GM23248 (cell line): ENCODE measurements around the gene MTHFD1L. TPM values are rescaled to one million over a fixed set of nuclear protein-coding genes. Genes with fewer than 3 reads are reported as not detected.

Source experiments
- DNase-seq: peaks from one replicate; pipeline ENCODE4 v3.0.0-alpha.2; 2015
- H2AFZ ChIP-seq: fragments of 200-600 bp; sonication (generic); 2 replicates; pipeline ENCODE4 v1.6.1; 2016; ENCODE audit warnings: antibody characterized with exemption
- H3F3A ChIP-seq: fragments of 200-600 bp; sonication (generic); 2 replicates; pipeline ENCODE4 v1.6.1; 2016; ENCODE audit warnings: mild to moderate bottlenecking, antibody characterized with exemption, mixed run types; ENCODE audit not compliant: insufficient read depth
- H3K27ac ChIP-seq: fragments of 200-600 bp; sonication (generic); 2 replicates; pipeline ENCODE4 v1.5.1; 2016; ENCODE audit warnings: mild to moderate bottlenecking
- H3K27me3 ChIP-seq: fragments of 200-600 bp; sonication (generic); replicated peaks from 2 replicates; pipeline ENCODE4 v1.6.1; 2016; ENCODE audit warnings: mild to moderate bottlenecking; ENCODE audit not compliant: insufficient read depth
- H3K36me3 ChIP-seq: fragments of 200-600 bp; sonication (generic); 2 replicates; pipeline ENCODE4 v1.6.1; 2016; ENCODE audit warnings: low read depth, mild to moderate bottlenecking
- H3K4me1 ChIP-seq: fragments of 200-600 bp; sonication (generic); 2 replicates; pipeline ENCODE4 v1.6.1; 2016; ENCODE audit warnings: mild to moderate bottlenecking; ENCODE audit not compliant: insufficient read depth
- H3K4me2 ChIP-seq: fragments of 200-600 bp; sonication (generic); one replicate; pipeline ENCODE4 v1.6.1; 2016; ENCODE audit warnings: mild to moderate bottlenecking; ENCODE audit not compliant: unreplicated experiment
- H3K4me3 ChIP-seq: fragments of 200-600 bp; sonication (generic); 2 replicates; pipeline ENCODE4 v1.5.1; 2016; ENCODE audit warnings: mild to moderate bottlenecking
- H3K79me2 ChIP-seq: fragments of 200-600 bp; sonication (generic); 2 replicates; pipeline ENCODE4 v1.6.1; 2016; ENCODE audit warnings: mild to moderate bottlenecking; ENCODE audit not compliant: insufficient read depth
- H3K9ac ChIP-seq: fragments of 200-600 bp; sonication (generic); 2 replicates; pipeline ENCODE4 v1.6.1; 2016; ENCODE audit warnings: mild to moderate bottlenecking
- H3K9me2 ChIP-seq: fragments of 200-600 bp; sonication (generic); 2 replicates; pipeline ENCODE4 v1.6.1; 2016; ENCODE audit warnings: mixed run types, mild to moderate bottlenecking, moderate library complexity; ENCODE audit not compliant: insufficient read depth
- H3K9me3 ChIP-seq: fragments of 200-600 bp; sonication (generic); one replicate; pipeline ENCODE4 v1.6.1; 2017; ENCODE audit warnings: low read depth
- H4K20me1 ChIP-seq: fragments of 200-600 bp; sonication (generic); 2 replicates; pipeline ENCODE4 v1.6.0; 2016; ENCODE audit not compliant: insufficient read depth
- EZH2 ChIP-seq: fragments of 200-600 bp; sonication (generic); IDR thresholded peaks from 2 replicates; pipeline ENCODE4 v1.6.1; 2018; ENCODE audit warnings: antibody characterized with exemption, mild to moderate bottlenecking; ENCODE audit not compliant: insufficient read depth, poor library complexity, severe bottlenecking
- EZH2phosphoT487 ChIP-seq: fragments of 200-600 bp; sonication (generic); IDR thresholded peaks from 2 replicates; pipeline ENCODE4 v1.6.1; 2018; ENCODE audit warnings: antibody characterized with exemption, moderate library complexity, mild to moderate bottlenecking, low read depth; ENCODE audit not compliant: insufficient read depth
- WGBS, 2 experiments: methylation state at CpG; one replicate each; pipeline ENCODE4 v1.1.6; 2015 to 2017; ENCODE audit warnings: low lambda C conversion rate in 2 of 2, low coverage in 1 of 2; ENCODE audit errors: missing lambda C conversion rate in 2 of 2; 5-methylcytosine and 5-hydroxymethylcytosine counted together
- in situ Hi-C: fragments of 300-500 bp; cut with MboI; formaldehyde crosslinking; loops from 2 replicates; pipeline ENCODE4 v1.15.0; 2020
- polyA plus RNA-seq: library from polyadenylated mRNA; unstranded; fragments of >200 nt; fragmentation: Nextera tagmentation; extraction: Ambion mirVana; gene quantifications from 2 replicates; pipeline ENCODE4 v1.2.1, GENCODE V29; 2016
- total RNA-seq: library from RNA; depleted of rRNA; stranded (reverse); fragments of >200 nt; shearing (Covaris generic); gene quantifications from 2 replicates; pipeline ENCODE4 v1.2.3, GENCODE V29; 2014

Gene MTHFD1L
- total and polyA plus RNA-seq, 2 experiments from 2014 or later = 57.6 to 99.6 TPM

DNA sequence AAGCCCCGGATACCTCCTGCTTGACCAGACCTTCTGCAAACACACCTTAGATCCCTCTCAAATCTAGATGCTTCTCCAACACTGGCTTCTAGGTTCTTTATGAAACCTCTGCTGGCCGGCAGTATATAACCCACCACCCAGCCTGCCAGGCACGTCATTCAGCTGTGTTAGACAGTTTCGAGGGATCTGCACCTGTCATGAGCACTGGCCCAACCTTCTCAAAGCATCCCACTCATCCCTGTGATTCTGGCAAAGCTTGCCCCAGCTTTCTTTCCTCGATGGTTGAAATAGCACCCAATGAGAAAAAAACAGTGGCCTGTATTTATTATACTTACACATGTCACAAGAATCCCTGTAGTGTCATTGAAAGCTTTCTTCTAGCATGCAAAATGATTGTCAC lies 157.8 kb downstream of the MTHFD1L start:
- Histone ChIP-seq H3K4me1 (no peaks in the 10 kb centered on the region), H3K79me2 (no peaks in the 10 kb centered on the region), H3K27me3 (no peaks in the 10 kb centered on the region), H3K9me3 (no peaks in the 10 kb centered on the region), H3K9ac (no peak overlapping the region), H3K9me2 (no peaks in the 10 kb centered on the region), H3K4me3 (no peak overlapping the region), H3K4me2 (no peak overlapping the region), H4K20me1 (no peaks in the 10 kb centered on the region), H3K27ac (no peak overlapping the region), H3F3A (0 out of 2 replicates have a peak, but pooled peaks cover 6% of the 10 kb centered on the region), H3K36me3 (peaks cover 69% of the 10 kb centered on the region), H2AFZ (no peak overlapping the region)
- TF ChIP-seq EZH2 = no peak
- no peak for TF ChIP-seq EZH2phosphoT487
- DNase-seq = no peak
- in situ Hi-C loops = no loop called here
- WGBS, 2 experiments = 87 to 89% methylated on average over 5 of the region's 5 CpGs

DNA sequence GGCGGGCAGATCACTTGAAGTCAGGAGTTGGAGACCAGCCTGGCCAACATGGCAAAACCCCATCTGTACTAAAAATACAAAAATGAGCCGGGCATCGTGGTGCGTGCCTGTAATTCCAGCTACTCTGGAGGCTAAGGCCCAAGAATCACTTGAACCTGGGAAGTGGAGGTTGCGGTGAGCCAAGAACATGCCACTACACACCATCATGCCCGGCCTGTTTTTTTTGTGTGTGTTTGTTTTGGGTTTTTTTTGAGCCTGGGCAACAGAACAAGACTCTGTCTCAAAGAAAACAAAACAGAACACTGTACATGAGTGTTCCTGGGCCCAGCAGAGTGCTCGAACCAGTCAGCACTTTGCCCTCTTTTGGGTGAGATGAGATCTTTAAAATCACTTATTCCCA lies 159.1 kb downstream of the MTHFD1L start:
- Histone ChIP-seq H3F3A (0 out of 2 replicates have a peak, but pooled peaks cover 6% of the 10 kb centered on the region), H3K4me1 (no peaks in the 10 kb centered on the region), H3K9me3 (no peaks in the 10 kb centered on the region), H3K4me2 (no peak overlapping the region), H3K36me3 (peaks cover 65% of the 10 kb centered on the region), H4K20me1 (no peaks in the 10 kb centered on the region), H3K4me3 (no peak overlapping the region), H3K27me3 (no peaks in the 10 kb centered on the region), H3K79me2 (no peaks in the 10 kb centered on the region), H3K27ac (no peak overlapping the region), H2AFZ (no peak overlapping the region), H3K9me2 (no peaks in the 10 kb centered on the region), H3K9ac (no peak overlapping the region)
- DNase-seq = no peak
- in situ Hi-C loops = no loop called here
- TF ChIP-seq EZH2 = no peak
- no peak for TF ChIP-seq EZH2phosphoT487
- 97 to 99% methylated on average over 7 of the region's 7 CpGs for WGBS, 2 experiments

DNA sequence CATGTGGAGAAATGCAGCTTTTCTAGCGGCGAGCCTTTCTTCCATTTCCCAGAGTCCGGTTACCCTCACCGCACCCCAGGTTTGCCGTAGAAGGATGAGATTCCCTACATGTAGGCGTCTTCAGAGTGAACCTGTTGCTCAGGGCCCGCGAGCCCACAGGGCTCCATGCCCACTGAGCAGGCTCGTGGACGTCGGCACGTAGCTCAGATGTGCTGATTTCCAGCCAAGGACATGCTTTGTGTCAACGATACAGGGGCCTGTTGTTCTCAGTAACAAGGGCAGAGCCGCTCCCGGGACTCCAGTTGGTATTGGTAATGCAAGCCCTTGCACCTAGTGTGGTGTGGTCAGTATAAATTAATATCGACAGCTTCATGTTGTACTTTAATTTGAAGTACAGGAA lies 159.6 kb downstream of the MTHFD1L start:
- Histone ChIP-seq H2AFZ (no peak overlapping the region), H3K4me1 (no peaks in the 10 kb centered on the region), H3K4me2 (no peak overlapping the region), H3K9me3 (no peaks in the 10 kb centered on the region), H3K27ac (no peak overlapping the region), H4K20me1 (no peaks in the 10 kb centered on the region), H3K9me2 (no peaks in the 10 kb centered on the region), H3K79me2 (no peaks in the 10 kb centered on the region), H3K9ac (no peak overlapping the region), H3K36me3 (peaks cover 60% of the 10 kb centered on the region), H3K27me3 (no peaks in the 10 kb centered on the region), H3K4me3 (no peak overlapping the region), H3F3A (0 out of 2 replicates have a peak, but pooled peaks cover 6% of the 10 kb centered on the region)
- no peak for DNase-seq
- WGBS, 2 experiments = 87 to 90% methylated on average over 16 of the region's 16 CpGs
- in situ Hi-C loops = no loop called here
- TF ChIP-seq EZH2phosphoT487 (no peak), EZH2 (no peak)

DNA sequence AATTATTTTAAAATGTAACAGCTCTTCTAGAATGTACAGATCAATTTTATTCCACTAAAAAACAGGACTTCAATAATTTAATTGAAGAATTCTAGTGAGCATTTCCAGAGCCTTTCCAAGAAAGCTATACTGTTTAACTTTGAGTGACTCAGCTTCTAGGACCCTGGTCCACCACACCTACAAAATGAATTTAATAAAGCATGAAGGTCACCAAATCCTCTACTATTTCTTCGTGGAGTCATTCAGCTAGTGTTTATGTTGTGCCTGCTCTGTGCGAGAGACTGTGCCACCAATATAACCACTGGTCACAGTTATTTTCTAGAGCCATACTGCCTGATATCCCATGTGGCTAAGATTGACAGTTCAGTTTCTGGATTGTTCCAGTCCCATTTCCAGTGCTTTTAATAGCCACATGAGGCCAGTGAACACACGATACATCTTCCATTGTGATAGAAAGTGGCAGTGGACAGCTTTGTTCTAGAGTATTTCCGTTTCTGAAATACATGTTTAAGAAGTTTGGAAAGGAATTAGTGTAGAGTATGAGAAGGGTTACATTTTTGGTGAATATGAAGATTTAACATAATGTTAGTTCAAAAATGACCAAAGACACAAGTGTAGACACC lies 160.7 kb downstream of the MTHFD1L start:
- no peaks in the 10 kb centered on the region for H3K4me1 ChIP-seq
- H2AFZ ChIP-seq = no peak overlapping the region
- peaks cover 49% of the 10 kb centered on the region for H3K36me3 ChIP-seq
- no peaks in the 10 kb centered on the region for H4K20me1 ChIP-seq
- TF ChIP-seq EZH2phosphoT487 (no peak), EZH2 (no peak)
- DNase-seq = no peak
- no peak overlapping the region for H3K4me2 ChIP-seq
- no peaks in the 10 kb centered on the region for H3K9me2 ChIP-seq
- H3K9me3 ChIP-seq = no peaks in the 10 kb centered on the region
- H3K4me3 ChIP-seq = no peak overlapping the region
- 0 out of 2 replicates have a peak, but pooled peaks cover 7% of the 10 kb centered on the region for H3F3A ChIP-seq
- H3K27ac ChIP-seq = no peak overlapping the region
- no peaks in the 10 kb centered on the region for H3K79me2 ChIP-seq
- H3K9ac ChIP-seq = no peak overlapping the region
- no peaks in the 10 kb centered on the region for H3K27me3 ChIP-seq
- WGBS, 2 experiments = 88 to 90% methylated on average over 4 of the region's 4 CpGs
- in situ Hi-C loops = no loop called here
